Measurements from ENCODE around the gene EXOSC7.

The EXOSC7 gene

GRCh38 chr3:44995142-44995770 is 19.2 kb downstream of the EXOSC7 start:
- DNase-seq: peak; percentile 5

GRCh38 chr3:44996556-44996969 is 20.5 kb downstream of the EXOSC7 start:
- DNase-seq: no peak

GRCh38 chr3:44999782-45000181 is 23.7 kb downstream of the EXOSC7 start:
- DNase-seq: no peak

GRCh38 chr3:45000823-45001222 is 24.8 kb downstream of the EXOSC7 start:
- no peak for DNase-seq

- DNase-seq: no peak
Measured at GRCh38 chr3:45001738-45002137, 25.7 kb downstream of the EXOSC7 start.

- no peak for DNase-seq
Measured at GRCh38 chr3:45002139-45002660, 26.2 kb downstream of the EXOSC7 start.

- DNase-seq: no peak
Measured at GRCh38 chr3:45002720-45003119, 26.7 kb downstream of the EXOSC7 start.

GRCh38 chr3:45003406-45003805 is 27.4 kb downstream of the EXOSC7 start:
- no peak for DNase-seq

- DNase-seq: no peak
Measured at GRCh38 chr3:45003859-45004258, 27.8 kb downstream of the EXOSC7 start.

- no peak for DNase-seq
Measured at GRCh38 chr3:45007091-45007490, 31.0 kb downstream of the EXOSC7 start.

GRCh38 chr3:45008117-45008516 is 32.1 kb downstream of the EXOSC7 start:
- DNase-seq: no peak

GRCh38 chr3:45009868-45010267 is 33.8 kb downstream of the EXOSC7 start:
- DNase-seq: no peak

GRCh38 chr3:45010811-45011333 is 34.8 kb downstream of the EXOSC7 start:
- DNase-seq: no peak

- DNase-seq: no peak
Measured at GRCh38 chr3:45011756-45012508, 35.9 kb downstream of the EXOSC7 start.

GRCh38 chr3:45012577-45012976 is 36.5 kb downstream of the EXOSC7 start:
- DNase-seq: no peak

GRCh38 chr3:45016916-45017315 is 40.9 kb downstream of the EXOSC7 start:
- DNase-seq: no peak

GRCh38 chr3:45017821-45018220 is 41.8 kb downstream of the EXOSC7 start:
- DNase-seq: no peak

- no peak for DNase-seq
Measured at GRCh38 chr3:45020534-45020933, 44.5 kb downstream of the EXOSC7 start.

- no peak for DNase-seq
Measured at GRCh38 chr3:45021524-45022297, 45.7 kb downstream of the EXOSC7 start.

- DNase-seq: no peak
Measured at GRCh38 chr3:45023675-45024074, 47.6 kb downstream of the EXOSC7 start.

GRCh38 chr3:45024542-45025255 is 48.7 kb downstream of the EXOSC7 start:
- no peak for DNase-seq

- no peak for DNase-seq
Measured at GRCh38 chr3:45026038-45026437, 50.0 kb downstream of the EXOSC7 start, which contains the start of gene CLEC3B. TSS of gene CLEC3B (plus strand) at chr3:45026303. CDS start at chr3:45026363, 60 bp downstream.

- DNase-seq: no peak
Measured at GRCh38 chr3:45026957-45027356, 50.9 kb downstream of the EXOSC7 start.
